PC-3 (cell line): Measurements from ENCODE around the gene TTC33. TPM values are rescaled to one million over a fixed set of nuclear protein-coding genes. Genes with fewer than 3 reads are reported as not detected.
"Not testable (repeated sequence)": the region's sequence is repeated elsewhere in the genome, so short reads cannot be mapped to it uniquely, and the experiment has no call there.

Experiments
- ATAC-seq: fragments of 200-7000 bp; cut with Tn5 transposase; 2 replicates; pipeline ENCODE4 v1.9.1; 2020; ENCODE audit warnings: mild to moderate bottlenecking, moderate library complexity
- BruUV-seq: library from RNA; stranded (reverse); fragments of 400-500 nt; replicated peaks from 2 replicates; lab custom pipeline; 2021; lab: Mats Ljungman, UMichigan
- CTCF ChIA-PET: fragments of 300-600 bp; sonication (Branson Sonifier 250); formaldehyde crosslinking; loops from one replicate; lab custom pipeline; 2022; ENCODE audit warnings: antibody characterized with exemption; lab: Charles Lee
- POLR2A ChIA-PET: fragments of 300-600 bp; sonication (Branson Sonifier 250); formaldehyde crosslinking; loops from one replicate; lab custom pipeline; 2022; ENCODE audit warnings: antibody characterized with exemption; ENCODE audit not compliant: unreplicated experiment; lab: Charles Lee
- DNase-seq: peaks from one replicate; pipeline ENCODE4 v3.0.0-alpha.2; 2015
- H2AFZ ChIP-seq: fragments of 300-600 bp; sonication (generic); 2 replicates; pipeline ENCODE4 v1.6.0; 2016; ENCODE audit warnings: antibody characterized with exemption, low read length
- H3F3A ChIP-seq: fragments of 300-600 bp; sonication (generic); one replicate; pipeline ENCODE4 v1.6.0; 2017; ENCODE audit warnings: antibody characterized with exemption, low read length, control low read depth, mild to moderate bottlenecking; ENCODE audit not compliant: unreplicated experiment
- H3K27ac ChIP-seq: fragments of 300-600 bp; sonication (generic); 2 replicates; pipeline ENCODE4 v1.5.1; 2016; ENCODE audit warnings: mild to moderate bottlenecking, low read length
- H3K27me3 ChIP-seq: fragments of 300-600 bp; sonication (generic); 2 replicates; pipeline ENCODE4 v1.6.1; 2016; ENCODE audit warnings: low read length, mixed read lengths
- H3K36me3 ChIP-seq: fragments of 300-600 bp; sonication (generic); 2 replicates; pipeline ENCODE4 v1.6.1; 2016; ENCODE audit warnings: low read depth, mixed run types, low read length, mixed read lengths
- H3K4me1 ChIP-seq: fragments of 300-600 bp; sonication (generic); 2 replicates; pipeline ENCODE4 v1.5.1; 2016; ENCODE audit warnings: low read length; ENCODE audit not compliant: insufficient read depth
- H3K4me2 ChIP-seq: fragments of 300-600 bp; sonication (generic); 2 replicates; pipeline ENCODE4 v1.6.0; 2016; ENCODE audit warnings: low read length
- H3K4me3 ChIP-seq: fragments of 300-600 bp; sonication (generic); 2 replicates; pipeline ENCODE4 v1.5.1; 2016; ENCODE audit warnings: mild to moderate bottlenecking, low read length, mixed read lengths
- H3K79me2 ChIP-seq: fragments of 300-600 bp; sonication (generic); 2 replicates; pipeline ENCODE4 v1.6.1; 2017; ENCODE audit warnings: low read length, mixed read lengths
- H3K9ac ChIP-seq: fragments of 300-600 bp; sonication (generic); 2 replicates; pipeline ENCODE4 v1.6.0; 2016; ENCODE audit warnings: mild to moderate bottlenecking, low read length
- H3K9me2 ChIP-seq: fragments of 300-600 bp; sonication (generic); replicated peaks from 2 replicates; pipeline ENCODE4 v1.6.1; 2016; ENCODE audit warnings: mixed run types, low read length, mixed read lengths
- H3K9me3 ChIP-seq: fragments of 300-600 bp; sonication (generic); 2 replicates; pipeline ENCODE4 v1.6.1; 2016; ENCODE audit warnings: low read length, mixed read lengths
- H4K20me1 ChIP-seq: fragments of 300-600 bp; sonication (generic); 2 replicates; pipeline ENCODE4 v1.6.1; 2016; ENCODE audit warnings: low read length, mixed read lengths
- EZH2 ChIP-seq: fragments of 300-600 bp; sonication (generic); IDR thresholded peaks from one replicate; pipeline ENCODE4 v1.6.1; 2017; ENCODE audit warnings: antibody characterized with exemption, mild to moderate bottlenecking, low read length; ENCODE audit not compliant: unreplicated experiment
- EZH2phosphoT487 ChIP-seq: fragments of 300-600 bp; sonication (generic); IDR thresholded peaks from 2 replicates; pipeline ENCODE4 v1.6.1; 2018; ENCODE audit warnings: mild to moderate bottlenecking, antibody characterized with exemption, low read length, borderline replicate concordance
- intact Hi-C: fragments of 100-400 bp; cut with micrococcal nuclease; formaldehyde crosslinking; loops from 2 replicates; pipeline ENCODE4 v1.9.0; 2023
- total RNA-seq: library from RNA; depleted of rRNA; stranded (reverse); fragments of >200 nt; gene quantifications from 2 replicates; pipeline ENCODE4 v1.2.3, GENCODE V29; 2014
- TF ChIP-seq, protein P1 (sequence below): fragments of 300-600 bp; sonication (generic); conservative IDR thresholded peaks from 2 replicates; pipeline ENCODE4 v1.5.1; 2017; ENCODE audit warnings: antibody characterized with exemption, low read depth, mild to moderate bottlenecking, low read length

The TTC33 gene
- total RNA-seq, 1 experiment from 2014 or later, result 9.0 TPM

DNA sequence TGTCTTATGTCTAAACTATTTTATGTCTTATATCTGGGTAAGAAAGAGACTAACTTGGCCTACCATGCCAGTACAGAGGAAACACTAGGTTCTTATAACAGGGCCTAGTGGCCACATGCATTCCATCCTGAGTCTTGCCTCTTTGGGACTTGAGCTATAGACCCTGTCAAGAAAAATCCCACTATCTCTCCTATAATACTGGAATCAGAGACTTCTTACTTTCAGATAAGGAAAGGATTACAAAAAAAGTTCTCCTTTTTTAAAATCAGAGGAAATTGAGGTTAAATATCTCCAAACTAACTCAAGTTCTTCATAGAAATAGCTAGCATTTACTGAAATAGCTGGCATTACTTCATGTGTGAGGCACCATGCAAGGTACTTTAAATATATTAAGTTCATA lies 41.8 kb downstream of the TTC33 start:
- no peaks in the 10 kb centered on the region for H3K9me3 ChIP-seq
- no peak for DNase-seq
- intact Hi-C loops, result no loop called here
- H3K4me2 ChIP-seq, result no peak overlapping the region
- no peaks in the 10 kb centered on the region for H3F3A ChIP-seq
- no peaks in the 10 kb centered on the region for H4K20me1 ChIP-seq
- CTCF ChIA-PET, result no interaction called here
- no peak overlapping the region for H2AFZ ChIP-seq
- TF ChIP-seq, protein P1, sequence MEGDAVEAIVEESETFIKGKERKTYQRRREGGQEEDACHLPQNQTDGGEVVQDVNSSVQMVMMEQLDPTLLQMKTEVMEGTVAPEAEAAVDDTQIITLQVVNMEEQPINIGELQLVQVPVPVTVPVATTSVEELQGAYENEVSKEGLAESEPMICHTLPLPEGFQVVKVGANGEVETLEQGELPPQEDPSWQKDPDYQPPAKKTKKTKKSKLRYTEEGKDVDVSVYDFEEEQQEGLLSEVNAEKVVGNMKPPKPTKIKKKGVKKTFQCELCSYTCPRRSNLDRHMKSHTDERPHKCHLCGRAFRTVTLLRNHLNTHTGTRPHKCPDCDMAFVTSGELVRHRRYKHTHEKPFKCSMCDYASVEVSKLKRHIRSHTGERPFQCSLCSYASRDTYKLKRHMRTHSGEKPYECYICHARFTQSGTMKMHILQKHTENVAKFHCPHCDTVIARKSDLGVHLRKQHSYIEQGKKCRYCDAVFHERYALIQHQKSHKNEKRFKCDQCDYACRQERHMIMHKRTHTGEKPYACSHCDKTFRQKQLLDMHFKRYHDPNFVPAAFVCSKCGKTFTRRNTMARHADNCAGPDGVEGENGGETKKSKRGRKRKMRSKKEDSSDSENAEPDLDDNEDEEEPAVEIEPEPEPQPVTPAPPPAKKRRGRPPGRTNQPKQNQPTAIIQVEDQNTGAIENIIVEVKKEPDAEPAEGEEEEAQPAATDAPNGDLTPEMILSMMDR, result no peak
- TF ChIP-seq EZH2phosphoT487 (no peak), EZH2 (no peak)
- POLR2A ChIA-PET, result no interaction called here
- H3K27ac ChIP-seq, result no peak overlapping the region
- no peaks in the 10 kb centered on the region for H3K27me3 ChIP-seq
- H3K9ac ChIP-seq, result no peak overlapping the region
- no peaks in the 10 kb centered on the region for H3K79me2 ChIP-seq
- H3K4me1 ChIP-seq, result peaks cover 22% of the 10 kb centered on the region
- no peak for ATAC-seq
- H3K36me3 ChIP-seq, result no peaks in the 10 kb centered on the region
- no TSS peak for BruUV-seq
- no peaks in the 10 kb centered on the region for H3K9me2 ChIP-seq
- H3K4me3 ChIP-seq, result no peak overlapping the region

DNA sequence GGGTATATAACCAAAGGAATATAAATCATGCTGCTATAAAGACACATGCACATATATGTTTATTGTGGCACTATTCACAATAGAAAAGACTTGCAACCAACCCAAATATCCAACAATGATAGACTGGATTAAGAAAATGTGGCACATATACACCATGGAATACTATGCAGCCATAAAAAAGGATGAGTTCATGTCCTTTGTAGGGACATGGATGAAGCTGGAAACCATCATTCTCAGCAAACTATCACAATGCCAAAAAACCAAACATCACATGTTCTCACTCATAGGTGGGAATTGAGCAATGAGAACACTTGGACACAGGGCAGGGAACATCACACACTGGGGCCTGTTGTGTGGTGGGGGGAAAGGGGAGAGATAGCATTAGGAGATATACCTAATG lies 45.2 kb downstream of the TTC33 start:
- H3F3A ChIP-seq, H3K27me3 ChIP-seq, H2AFZ ChIP-seq, DNase-seq, CTCF ChIA-PET, H3K27ac ChIP-seq, H4K20me1 ChIP-seq, ATAC-seq, H3K79me2 ChIP-seq, intact Hi-C loops, H3K4me2 ChIP-seq, H3K9me3 ChIP-seq, H3K4me3 ChIP-seq, H3K9me2 ChIP-seq, H3K36me3 ChIP-seq, H3K9ac ChIP-seq, BruUV-seq, POLR2A ChIA-PET: not testable (repeated sequence)
- peaks cover 16% of the 10 kb centered on the region for H3K4me1 ChIP-seq

DNA sequence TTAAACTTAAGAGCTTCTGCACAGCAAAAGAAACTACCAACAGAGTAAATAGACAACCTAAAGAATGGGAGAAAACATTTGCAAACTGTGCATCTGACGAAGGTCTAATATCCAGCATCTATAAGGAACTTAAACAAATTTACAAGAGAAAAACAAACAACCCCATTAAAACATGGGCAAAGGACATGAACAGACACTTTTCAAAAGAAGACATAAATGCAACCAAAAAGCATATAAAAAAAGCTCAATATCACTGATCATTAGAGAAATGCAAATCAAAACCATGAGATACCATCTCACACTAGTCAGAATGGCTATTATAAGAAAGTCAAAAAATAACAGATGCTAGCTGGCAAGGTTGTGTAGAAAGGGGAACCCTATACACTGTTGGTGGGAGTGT lies 50.3 kb downstream of the TTC33 start:
- H4K20me1 ChIP-seq, H3K27ac ChIP-seq, intact Hi-C loops, CTCF ChIA-PET, H3K9me2 ChIP-seq, BruUV-seq, H3K9ac ChIP-seq, H3K4me1 ChIP-seq, H3K4me2 ChIP-seq, DNase-seq, POLR2A ChIA-PET, H3K36me3 ChIP-seq, H3K27me3 ChIP-seq, H3K79me2 ChIP-seq, H3K4me3 ChIP-seq, H2AFZ ChIP-seq, H3F3A ChIP-seq, H3K9me3 ChIP-seq, ATAC-seq: not testable (repeated sequence)

DNA sequence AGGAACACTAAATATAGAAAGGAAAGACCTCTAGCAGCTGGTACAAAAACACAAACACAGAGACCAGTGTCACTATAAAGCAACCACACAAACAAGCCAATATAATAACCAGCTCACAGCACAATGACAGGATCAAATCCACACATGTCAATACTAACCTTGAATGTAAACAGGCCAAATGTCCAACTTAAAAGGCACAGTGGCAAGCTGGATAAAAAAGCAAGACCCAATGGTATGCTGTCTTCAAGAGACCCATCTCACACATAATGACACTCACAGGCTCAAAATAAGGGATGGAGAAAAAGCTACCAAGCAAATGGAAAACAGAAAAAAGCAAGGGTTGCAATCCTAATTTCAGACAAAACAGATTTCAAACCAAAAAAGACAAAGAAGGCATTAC lies 53.7 kb downstream of the TTC33 start:
- DNase-seq, H3K9me2 ChIP-seq, H3K4me1 ChIP-seq, H3K9ac ChIP-seq, H2AFZ ChIP-seq, H3K36me3 ChIP-seq, ATAC-seq, H3K79me2 ChIP-seq, H3K4me2 ChIP-seq, H3F3A ChIP-seq, H3K27ac ChIP-seq, H4K20me1 ChIP-seq, intact Hi-C loops, POLR2A ChIA-PET, H3K4me3 ChIP-seq, CTCF ChIA-PET, H3K27me3 ChIP-seq, H3K9me3 ChIP-seq, BruUV-seq: not testable (repeated sequence)
